HEK293 (cell line): ENCODE data around the gene BIRC6.

Experiments used
- KLF7 ChIP-seq: fragments of 450-650 bp; formaldehyde crosslinking; IDR thresholded peaks from 2 replicates; pipeline ENCODE4 v1.5.1; 2016; ENCODE audit warnings: missing biosample characterization, missing genetic modification characterization, borderline replicate concordance
- SCRT2 ChIP-seq: fragments of 450-650 bp; formaldehyde crosslinking; IDR thresholded peaks from 2 replicates; pipeline ENCODE4 v1.5.1; 2016; ENCODE audit warnings: missing biosample characterization, missing genetic modification characterization
- SP7 ChIP-seq: fragments of 450-650 bp; formaldehyde crosslinking; IDR thresholded peaks from 2 replicates; pipeline ENCODE4 v1.5.1; 2016; ENCODE audit warnings: missing biosample characterization, missing genetic modification characterization
- TCF7L2 ChIP-seq: IDR thresholded peaks from 2 replicates; pipeline ENCODE4 v1.6.1; 2011; ENCODE audit warnings: low read depth, mild to moderate bottlenecking, inconsistent platforms, low read length, moderate library complexity, borderline replicate concordance
- ZBTB1 ChIP-seq: fragments of 450-650 bp; formaldehyde crosslinking; IDR thresholded peaks from 2 replicates; pipeline ENCODE4 v1.5.1; 2016; ENCODE audit warnings: missing biosample characterization, missing genetic modification characterization
- ZBTB11 ChIP-seq: fragments of 450-650 bp; formaldehyde crosslinking; conservative IDR thresholded peaks from 2 replicates; pipeline ENCODE4 v1.5.1; 2016; ENCODE audit warnings: low read depth, missing biosample characterization, missing genetic modification characterization
- ZBTB17 ChIP-seq: fragments of 450-650 bp; formaldehyde crosslinking; IDR thresholded peaks from 2 replicates; pipeline ENCODE4 v1.5.1; 2016; ENCODE audit warnings: missing biosample characterization, missing genetic modification characterization
- ZNF16 ChIP-seq: fragments of 450-650 bp; formaldehyde crosslinking; IDR thresholded peaks from 2 replicates; pipeline ENCODE4 v1.5.1; 2016; ENCODE audit warnings: low read depth, missing biosample characterization, missing genetic modification characterization
- ZNF239 ChIP-seq: fragments of 450-650 bp; formaldehyde crosslinking; IDR thresholded peaks from 2 replicates; pipeline ENCODE4 v1.5.1; 2016; ENCODE audit warnings: missing biosample characterization, missing genetic modification characterization
- ZNF426 ChIP-seq: fragments of 450-650 bp; formaldehyde crosslinking; IDR thresholded peaks from 2 replicates; pipeline ENCODE4 v1.5.1; 2017; ENCODE audit warnings: missing biosample characterization, missing genetic modification characterization, mild to moderate bottlenecking, inconsistent platforms, moderate library complexity
- ZNF518A ChIP-seq: fragments of 450-650 bp; formaldehyde crosslinking; conservative IDR thresholded peaks from 2 replicates; pipeline ENCODE4 v1.5.1; 2016; ENCODE audit warnings: low read depth, missing biosample characterization, missing genetic modification characterization
- ZNF521 ChIP-seq: fragments of 450-650 bp; formaldehyde crosslinking; IDR thresholded peaks from 2 replicates; pipeline ENCODE4 v1.5.1; 2017; ENCODE audit warnings: missing biosample characterization, mild to moderate bottlenecking, missing genetic modification characterization
- ZNF626 ChIP-seq: fragments of 450-650 bp; sonication (Bioruptor Pico); formaldehyde crosslinking; IDR thresholded peaks from 2 replicates; pipeline ENCODE4 v1.5.1; 2018; ENCODE audit warnings: missing biosample characterization, missing genetic modification characterization, inconsistent platforms
- ZNF639 ChIP-seq: fragments of 450-650 bp; formaldehyde crosslinking; IDR thresholded peaks from 2 replicates; pipeline ENCODE4 v1.5.1; 2016; ENCODE audit warnings: missing biosample characterization, missing genetic modification characterization
- ZNF837 ChIP-seq: fragments of 450-650 bp; formaldehyde crosslinking; IDR thresholded peaks from 2 replicates; pipeline ENCODE4 v1.5.1; 2016; ENCODE audit warnings: missing biosample characterization, missing genetic modification characterization
- TF ChIP-seq, protein P1 (sequence below): sonication (generic); formaldehyde crosslinking; IDR thresholded peaks from 2 replicates; pipeline ENCODE4 v1.8.1; 2022; ENCODE audit warnings: mild to moderate bottlenecking, moderate library complexity, missing genetic modification reagents
- TF ChIP-seq, protein P2 (sequence below): fragments of 450-650 bp; formaldehyde crosslinking; IDR thresholded peaks from 2 replicates; pipeline ENCODE4 v1.5.1; 2017; ENCODE audit warnings: missing biosample characterization, mild to moderate bottlenecking, missing genetic modification characterization, moderate library complexity
- TF ChIP-seq, protein P3 (sequence below): fragments of 450-650 bp; IDR thresholded peaks from 2 replicates; pipeline ENCODE4 v1.5.1; 2018; ENCODE audit warnings: missing biosample characterization, mild to moderate bottlenecking, missing genetic modification characterization
- TF ChIP-seq, protein P4 (sequence below): fragments of 450-650 bp; formaldehyde crosslinking; IDR thresholded peaks from 2 replicates; pipeline ENCODE4 v1.5.1; 2016; ENCODE audit warnings: missing biosample characterization, missing genetic modification characterization
- TF ChIP-seq, protein P5 (sequence below): IDR thresholded peaks from 2 replicates; pipeline ENCODE4 v1.6.1; 2011; ENCODE audit warnings: mild to moderate bottlenecking, low read depth, low read length, borderline replicate concordance

BIRC6 gene

DNA sequence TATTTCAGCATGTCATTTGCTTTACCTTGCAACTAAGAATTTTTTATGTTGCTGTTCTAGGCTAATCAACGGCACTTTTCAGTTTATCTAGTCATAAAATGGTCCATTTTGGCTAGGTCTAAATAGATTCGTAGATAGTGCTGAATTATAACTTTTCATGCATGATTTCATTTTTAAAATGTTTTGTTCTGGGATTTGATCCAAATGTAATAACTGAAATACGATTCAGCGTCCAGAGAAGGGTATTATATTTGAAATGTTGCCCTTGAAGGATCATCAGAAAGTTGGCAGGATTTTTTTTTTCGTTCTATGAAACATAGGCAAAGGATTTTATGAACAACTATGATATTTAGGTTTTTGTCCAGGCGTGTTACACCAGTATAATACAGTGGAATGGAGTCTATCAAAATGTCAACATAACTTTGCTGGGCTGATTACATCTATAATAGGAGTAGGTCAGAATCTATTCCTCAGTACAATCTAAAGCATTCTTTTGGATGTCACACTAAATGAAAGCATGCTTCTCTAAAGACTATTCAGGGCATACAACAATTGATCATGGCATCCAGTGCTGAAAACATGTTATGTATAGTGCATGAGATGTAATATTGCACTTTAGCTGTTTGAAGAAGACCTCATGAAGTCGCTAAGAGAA lies 295.9 kb downstream of the BIRC6 start (continued):
- TF ChIP-seq, protein P1, sequence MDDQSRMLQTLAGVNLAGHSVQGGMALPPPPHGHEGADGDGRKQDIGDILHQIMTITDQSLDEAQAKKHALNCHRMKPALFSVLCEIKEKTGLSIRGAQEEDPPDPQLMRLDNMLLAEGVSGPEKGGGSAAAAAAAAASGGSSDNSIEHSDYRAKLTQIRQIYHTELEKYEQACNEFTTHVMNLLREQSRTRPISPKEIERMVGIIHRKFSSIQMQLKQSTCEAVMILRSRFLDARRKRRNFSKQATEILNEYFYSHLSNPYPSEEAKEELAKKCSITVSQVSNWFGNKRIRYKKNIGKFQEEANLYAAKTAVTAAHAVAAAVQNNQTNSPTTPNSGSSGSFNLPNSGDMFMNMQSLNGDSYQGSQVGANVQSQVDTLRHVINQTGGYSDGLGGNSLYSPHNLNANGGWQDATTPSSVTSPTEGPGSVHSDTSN (CRISPR knock-in tag), result no peak
- TF ChIP-seq ZBTB1 (no peak), SCRT2 (tag by site-specific recombination) (no peak), ZNF16 (tag by site-specific recombination) (no peak), TCF7L2 (no peak), KLF7 (tag by site-specific recombination) (no peak), ZNF837 (tag by site-specific recombination) (no peak), ZNF626 (no peak), ZBTB17 (peak; percentile 43; the same call in 1 of the 2 replicates), ZNF518A (tag by site-specific recombination) (no peak), ZNF639 (tag by site-specific recombination) (no peak), ZNF239 (no peak), SP7 (no peak), ZNF426 (tag by site-specific recombination) (no peak), ZNF521 (tag by site-specific recombination) (no peak), ZBTB11 (tag by site-specific recombination) (no peak)
- TF ChIP-seq, protein P2, sequence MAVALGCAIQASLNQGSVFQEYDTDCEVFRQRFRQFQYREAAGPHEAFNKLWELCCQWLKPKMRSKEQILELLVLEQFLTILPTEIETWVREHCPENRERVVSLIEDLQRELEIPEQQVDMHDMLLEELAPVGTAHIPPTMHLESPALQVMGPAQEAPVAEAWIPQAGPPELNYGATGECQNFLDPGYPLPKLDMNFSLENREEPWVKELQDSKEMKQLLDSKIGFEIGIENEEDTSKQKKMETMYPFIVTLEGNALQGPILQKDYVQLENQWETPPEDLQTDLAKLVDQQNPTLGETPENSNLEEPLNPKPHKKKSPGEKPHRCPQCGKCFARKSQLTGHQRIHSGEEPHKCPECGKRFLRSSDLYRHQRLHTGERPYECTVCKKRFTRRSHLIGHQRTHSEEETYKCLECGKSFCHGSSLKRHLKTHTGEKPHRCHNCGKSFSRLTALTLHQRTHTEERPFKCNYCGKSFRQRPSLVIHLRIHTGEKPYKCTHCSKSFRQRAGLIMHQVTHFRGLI (tag by site-specific recombination), result no peak
- TF ChIP-seq, protein P3, sequence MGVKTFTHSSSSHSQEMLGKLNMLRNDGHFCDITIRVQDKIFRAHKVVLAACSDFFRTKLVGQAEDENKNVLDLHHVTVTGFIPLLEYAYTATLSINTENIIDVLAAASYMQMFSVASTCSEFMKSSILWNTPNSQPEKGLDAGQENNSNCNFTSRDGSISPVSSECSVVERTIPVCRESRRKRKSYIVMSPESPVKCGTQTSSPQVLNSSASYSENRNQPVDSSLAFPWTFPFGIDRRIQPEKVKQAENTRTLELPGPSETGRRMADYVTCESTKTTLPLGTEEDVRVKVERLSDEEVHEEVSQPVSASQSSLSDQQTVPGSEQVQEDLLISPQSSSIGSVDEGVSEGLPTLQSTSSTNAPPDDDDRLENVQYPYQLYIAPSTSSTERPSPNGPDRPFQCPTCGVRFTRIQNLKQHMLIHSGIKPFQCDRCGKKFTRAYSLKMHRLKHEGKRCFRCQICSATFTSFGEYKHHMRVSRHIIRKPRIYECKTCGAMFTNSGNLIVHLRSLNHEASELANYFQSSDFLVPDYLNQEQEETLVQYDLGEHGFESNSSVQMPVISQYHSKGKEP (tag by site-specific recombination), result peak; percentile 87
- TF ChIP-seq, protein P4, sequence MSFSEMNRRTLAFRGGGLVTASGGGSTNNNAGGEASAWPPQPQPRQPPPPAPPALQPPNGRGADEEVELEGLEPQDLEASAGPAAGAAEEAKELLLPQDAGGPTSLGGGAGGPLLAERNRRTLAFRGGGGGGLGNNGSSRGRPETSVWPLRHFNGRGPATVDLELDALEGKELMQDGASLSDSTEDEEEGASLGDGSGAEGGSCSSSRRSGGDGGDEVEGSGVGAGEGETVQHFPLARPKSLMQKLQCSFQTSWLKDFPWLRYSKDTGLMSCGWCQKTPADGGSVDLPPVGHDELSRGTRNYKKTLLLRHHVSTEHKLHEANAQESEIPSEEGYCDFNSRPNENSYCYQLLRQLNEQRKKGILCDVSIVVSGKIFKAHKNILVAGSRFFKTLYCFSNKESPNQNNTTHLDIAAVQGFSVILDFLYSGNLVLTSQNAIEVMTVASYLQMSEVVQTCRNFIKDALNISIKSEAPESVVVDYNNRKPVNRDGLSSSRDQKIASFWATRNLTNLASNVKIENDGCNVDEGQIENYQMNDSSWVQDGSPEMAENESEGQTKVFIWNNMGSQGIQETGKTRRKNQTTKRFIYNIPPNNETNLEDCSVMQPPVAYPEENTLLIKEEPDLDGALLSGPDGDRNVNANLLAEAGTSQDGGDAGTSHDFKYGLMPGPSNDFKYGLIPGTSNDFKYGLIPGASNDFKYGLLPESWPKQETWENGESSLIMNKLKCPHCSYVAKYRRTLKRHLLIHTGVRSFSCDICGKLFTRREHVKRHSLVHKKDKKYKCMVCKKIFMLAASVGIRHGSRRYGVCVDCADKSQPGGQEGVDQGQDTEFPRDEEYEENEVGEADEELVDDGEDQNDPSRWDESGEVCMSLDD (tag by site-specific recombination), result no peak
- TF ChIP-seq, protein P5, sequence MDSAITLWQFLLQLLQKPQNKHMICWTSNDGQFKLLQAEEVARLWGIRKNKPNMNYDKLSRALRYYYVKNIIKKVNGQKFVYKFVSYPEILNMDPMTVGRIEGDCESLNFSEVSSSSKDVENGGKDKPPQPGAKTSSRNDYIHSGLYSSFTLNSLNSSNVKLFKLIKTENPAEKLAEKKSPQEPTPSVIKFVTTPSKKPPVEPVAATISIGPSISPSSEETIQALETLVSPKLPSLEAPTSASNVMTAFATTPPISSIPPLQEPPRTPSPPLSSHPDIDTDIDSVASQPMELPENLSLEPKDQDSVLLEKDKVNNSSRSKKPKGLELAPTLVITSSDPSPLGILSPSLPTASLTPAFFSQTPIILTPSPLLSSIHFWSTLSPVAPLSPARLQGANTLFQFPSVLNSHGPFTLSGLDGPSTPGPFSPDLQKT, result no peak
